ENCODE measurements around the gene ITPR3. TPM values are rescaled to one million over a fixed set of nuclear protein-coding genes. Genes with fewer than 3 reads are reported as not detected.

Gene ITPR3
- total RNA-seq, 1 donor from 2014 or later: 74.7 TPM

DNA sequence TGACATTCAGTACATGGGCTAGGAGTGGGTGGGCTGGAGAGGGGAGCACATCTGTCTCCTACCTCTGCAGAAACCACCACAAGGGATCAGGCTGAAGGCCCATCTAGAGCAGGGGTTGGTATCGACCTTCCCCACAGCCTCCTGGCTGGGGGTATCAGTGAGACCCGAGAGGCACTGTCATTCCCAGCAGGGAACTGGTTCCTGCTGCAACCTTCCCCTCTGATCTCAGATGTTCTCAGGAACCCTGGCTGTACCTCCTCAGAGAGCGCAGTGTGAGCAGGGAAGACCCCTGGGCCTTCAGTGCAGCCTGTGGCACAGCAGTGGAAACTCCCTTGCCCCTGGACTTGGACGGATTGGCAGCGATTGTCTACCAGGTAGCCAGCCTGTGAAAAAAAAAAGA is 117.8 kb downstream of the ITPR3 start:
- TF ChIP-seq, protein P1, sequence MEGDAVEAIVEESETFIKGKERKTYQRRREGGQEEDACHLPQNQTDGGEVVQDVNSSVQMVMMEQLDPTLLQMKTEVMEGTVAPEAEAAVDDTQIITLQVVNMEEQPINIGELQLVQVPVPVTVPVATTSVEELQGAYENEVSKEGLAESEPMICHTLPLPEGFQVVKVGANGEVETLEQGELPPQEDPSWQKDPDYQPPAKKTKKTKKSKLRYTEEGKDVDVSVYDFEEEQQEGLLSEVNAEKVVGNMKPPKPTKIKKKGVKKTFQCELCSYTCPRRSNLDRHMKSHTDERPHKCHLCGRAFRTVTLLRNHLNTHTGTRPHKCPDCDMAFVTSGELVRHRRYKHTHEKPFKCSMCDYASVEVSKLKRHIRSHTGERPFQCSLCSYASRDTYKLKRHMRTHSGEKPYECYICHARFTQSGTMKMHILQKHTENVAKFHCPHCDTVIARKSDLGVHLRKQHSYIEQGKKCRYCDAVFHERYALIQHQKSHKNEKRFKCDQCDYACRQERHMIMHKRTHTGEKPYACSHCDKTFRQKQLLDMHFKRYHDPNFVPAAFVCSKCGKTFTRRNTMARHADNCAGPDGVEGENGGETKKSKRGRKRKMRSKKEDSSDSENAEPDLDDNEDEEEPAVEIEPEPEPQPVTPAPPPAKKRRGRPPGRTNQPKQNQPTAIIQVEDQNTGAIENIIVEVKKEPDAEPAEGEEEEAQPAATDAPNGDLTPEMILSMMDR (IDR thresholded peaks at IDR 0.05): no peak
- intact Hi-C loops (cut with DNase I): no loop called here
- Histone ChIP-seq H3K9me3 (no peaks in the 10 kb centered on the region), H3K27me3 (ENCODE audit: low read depth) (peaks cover 1% of the 10 kb centered on the region), H3K27ac (no peak overlapping the region), H3K4me1 (peaks cover 1% of the 10 kb centered on the region), H3K36me3 (no peaks in the 10 kb centered on the region), H3K4me3 (no peak overlapping the region)
- DNase-seq: no peak
- ATAC-seq: no peak

DNA sequence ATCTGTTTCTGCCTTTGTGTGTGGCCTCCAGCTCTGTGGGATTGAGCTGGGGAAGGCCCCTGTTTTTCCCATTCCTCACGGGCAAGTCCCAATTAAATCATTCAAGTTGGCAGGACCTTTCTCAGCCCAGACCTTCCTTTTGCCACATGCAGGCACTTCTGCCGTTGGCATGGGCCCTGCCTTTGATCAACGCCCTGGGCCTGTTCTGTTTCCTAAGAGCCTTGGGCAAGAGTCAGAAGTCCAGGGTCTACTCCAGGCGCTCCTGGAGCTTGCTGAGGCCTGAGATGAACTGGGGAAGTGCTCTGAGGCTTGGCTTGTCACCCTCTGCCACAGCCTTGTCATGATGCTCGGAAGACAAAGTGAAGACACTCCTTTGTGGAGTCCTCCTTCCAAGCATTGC is 118.4 kb downstream of the ITPR3 start:
- Histone ChIP-seq H3K36me3 (no peaks in the 10 kb centered on the region), H3K27ac (no peak overlapping the region), H3K4me1 (peaks cover 8% of the 10 kb centered on the region), H3K4me3 (no peak overlapping the region), H3K27me3 (ENCODE audit: low read depth) (peaks cover 5% of the 10 kb centered on the region), H3K9me3 (no peaks in the 10 kb centered on the region)
- ATAC-seq (no peak), DNase-seq (no peak)
- TF ChIP-seq, protein P1 (IDR thresholded peaks at IDR 0.05): no peak
- intact Hi-C loops (cut with DNase I): no loop called here

DNA sequence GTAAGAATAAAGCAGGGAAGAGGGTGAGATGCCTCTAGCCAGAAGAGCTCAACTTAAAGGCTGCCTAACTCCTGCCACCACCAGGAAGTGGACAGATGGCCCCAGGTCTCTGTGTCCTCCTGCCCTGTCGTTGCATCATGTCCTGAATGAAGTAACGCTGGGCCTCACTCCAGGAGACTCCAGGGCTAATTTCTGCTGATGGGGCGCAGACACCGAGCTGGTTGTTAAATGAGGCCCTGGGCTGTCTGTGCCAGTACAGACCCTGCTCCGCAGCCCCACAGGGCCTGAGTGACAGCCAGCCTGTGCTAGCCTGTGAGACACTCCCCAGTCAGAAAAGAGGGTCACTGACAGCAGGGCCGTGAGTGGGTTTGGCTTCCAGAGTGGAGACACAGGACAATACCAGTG is 119.1 kb downstream of the ITPR3 start:
- DNase-seq (no peak), ATAC-seq (no peak)
- Histone ChIP-seq H3K27me3 (ENCODE audit: low read depth) (peaks cover 5% of the 10 kb centered on the region), H3K36me3 (no peaks in the 10 kb centered on the region), H3K4me1 (peaks cover 11% of the 10 kb centered on the region), H3K9me3 (no peaks in the 10 kb centered on the region), H3K4me3 (no peak overlapping the region), H3K27ac (no peak overlapping the region)
- TF ChIP-seq, protein P1 (IDR thresholded peaks at IDR 0.05): no peak
- intact Hi-C loops (cut with DNase I): no loop called here

DNA sequence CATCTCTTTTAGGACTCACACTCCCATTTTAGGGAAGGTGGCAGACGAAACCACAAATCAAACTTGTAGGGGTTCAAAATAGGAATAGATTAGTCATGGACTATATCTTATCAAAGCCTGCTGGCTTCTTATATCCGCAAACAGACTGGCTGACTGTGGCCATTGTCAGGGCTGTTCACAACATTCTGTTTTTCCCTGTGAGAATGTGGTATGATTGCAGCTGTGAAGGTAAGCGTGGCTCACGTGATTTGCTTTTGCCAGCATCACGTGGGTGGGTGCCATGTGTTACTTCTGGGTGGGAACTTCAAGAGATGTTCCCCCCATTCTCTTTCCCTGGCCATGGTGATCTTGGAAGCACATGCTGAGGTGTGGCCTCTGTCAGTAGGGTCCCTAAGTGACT is 119.7 kb downstream of the ITPR3 start:
- H3K36me3 ChIP-seq: no peaks in the 10 kb centered on the region
- H3K4me3 ChIP-seq: no peak overlapping the region
- intact Hi-C loops (cut with DNase I): no loop called here
- no peak for DNase-seq
- TF ChIP-seq, protein P1 (IDR thresholded peaks at IDR 0.05): no peak
- no peak for ATAC-seq
- H3K9me3 ChIP-seq: no peaks in the 10 kb centered on the region
- H3K4me1 ChIP-seq: peaks cover 11% of the 10 kb centered on the region
- no peak overlapping the region for H3K27ac ChIP-seq
- peaks cover 5% of the 10 kb centered on the region for H3K27me3 ChIP-seq (ENCODE audit: low read depth)

DNA sequence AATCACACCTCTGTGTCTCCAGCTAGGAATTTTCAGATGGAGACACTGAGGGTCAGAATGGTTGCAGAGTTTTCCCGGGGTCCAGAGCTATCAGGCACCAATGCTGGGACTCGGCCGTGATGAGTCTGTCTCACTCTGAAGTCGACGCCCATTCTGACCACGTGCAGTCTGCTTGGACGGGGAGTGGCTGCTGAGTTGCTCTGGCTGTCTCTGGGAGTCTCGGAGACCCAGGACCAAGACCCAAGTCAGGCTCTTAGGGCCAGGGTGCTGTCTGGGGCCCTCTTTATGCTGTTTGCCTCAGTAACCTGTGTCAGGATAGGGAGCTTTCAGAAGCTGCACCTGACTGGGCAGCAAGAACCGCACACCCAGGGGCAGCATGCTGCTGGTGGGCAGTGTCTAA is 121.0 kb downstream of the ITPR3 start:
- intact Hi-C loops (cut with DNase I): no loop called here
- DNase-seq: no peak
- no peaks in the 10 kb centered on the region for H3K36me3 ChIP-seq
- H3K9me3 ChIP-seq: no peaks in the 10 kb centered on the region
- H3K27me3 ChIP-seq (ENCODE audit: low read depth): peaks cover 5% of the 10 kb centered on the region
- TF ChIP-seq, protein P1 (IDR thresholded peaks at IDR 0.05): no peak
- H3K4me1 ChIP-seq: peaks cover 11% of the 10 kb centered on the region
- ATAC-seq: no peak
- no peak overlapping the region for H3K27ac ChIP-seq
- H3K4me3 ChIP-seq: no peak overlapping the region

DNA sequence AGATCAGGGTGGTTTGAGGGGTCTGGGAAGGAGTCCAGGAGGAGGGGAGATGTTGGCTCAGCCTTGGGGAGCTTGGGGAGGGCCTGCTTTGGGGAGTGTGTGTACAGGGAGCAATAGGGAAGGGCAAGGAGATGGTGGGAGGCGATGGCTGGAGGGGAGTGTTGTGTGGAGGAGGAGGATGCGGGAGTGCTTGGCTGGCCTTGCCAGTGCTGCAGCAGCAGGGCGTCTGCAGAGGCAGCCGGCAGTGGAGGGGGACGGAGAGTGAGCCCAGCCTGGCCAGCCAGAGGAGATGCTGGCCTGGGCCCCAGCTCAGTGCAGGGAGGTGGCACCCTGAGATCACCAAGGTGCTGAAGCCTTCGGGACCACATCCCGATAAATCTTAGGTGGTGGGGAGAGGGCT is 121.7 kb downstream of the ITPR3 start:
- DNase-seq: no peak
- intact Hi-C loops (cut with DNase I): no loop called here
- H3K4me1 ChIP-seq: peaks cover 11% of the 10 kb centered on the region

More for the DNA sequence above, 121.7 kb downstream of the ITPR3 start:
- Histone ChIP-seq H3K36me3 (no peaks in the 10 kb centered on the region), H3K9me3 (no peaks in the 10 kb centered on the region), H3K27me3 (ENCODE audit: low read depth) (peaks cover 5% of the 10 kb centered on the region), H3K27ac (no peak overlapping the region), H3K4me3 (no peak overlapping the region)
- TF ChIP-seq, protein P1 (IDR thresholded peaks at IDR 0.05): no peak
- no peak for ATAC-seq

Data from lower lobe of right lung (tissue), 2 donors.